Endothelial cell (in vitro differentiated cells): ENCODE data around the gene USP7. TPM values are rescaled to one million over a fixed set of nuclear protein-coding genes. Genes with fewer than 3 reads are reported as not detected.
"Not testable (repeated sequence)": the region's sequence is repeated elsewhere in the genome, so short reads cannot be mapped to it uniquely, and the experiment has no call there.

Experiments
- DNase-seq: peaks from one replicate; pipeline ENCODE4 v3.0.0; 2021; ENCODE audit warnings: low spot score
- H3K27ac Mint-ChIP-seq: one replicate; pipeline ENCODE4 v1.8.0; 2021; ENCODE audit warnings: mixed read lengths, inconsistent platforms; ENCODE audit not compliant: unreplicated experiment
- H3K27me3 Mint-ChIP-seq: one replicate; pipeline ENCODE4 v1.8.0; 2021; ENCODE audit warnings: mild to moderate bottlenecking, moderate library complexity, mixed read lengths, inconsistent platforms; ENCODE audit not compliant: unreplicated experiment
- H3K36me3 Mint-ChIP-seq: one replicate; pipeline ENCODE4 v1.8.0; 2021; ENCODE audit warnings: mild to moderate bottlenecking, low read depth, mixed read lengths, inconsistent platforms; ENCODE audit not compliant: unreplicated experiment
- H3K4me1 Mint-ChIP-seq: one replicate; pipeline ENCODE4 v1.8.0; 2021; ENCODE audit warnings: mild to moderate bottlenecking, mixed read lengths, inconsistent platforms; ENCODE audit not compliant: unreplicated experiment
- H3K4me3 Mint-ChIP-seq: one replicate; pipeline ENCODE4 v1.8.0; 2021; ENCODE audit warnings: mild to moderate bottlenecking, mixed read lengths, inconsistent platforms; ENCODE audit not compliant: unreplicated experiment
- H3K9me3 Mint-ChIP-seq: one replicate; pipeline ENCODE4 v1.8.0; 2021; ENCODE audit warnings: mixed read lengths, inconsistent platforms; ENCODE audit not compliant: unreplicated experiment
- CTCF ChIP-seq: fragments of 200-600 bp; sonication (generic); IDR thresholded peaks from one replicate; pipeline ENCODE4 v1.5.0; 2021; ENCODE audit warnings: antibody characterized with exemption; ENCODE audit not compliant: unreplicated experiment
- total RNA-seq: library from RNA; stranded (reverse); fragmentation: NEBNext Ultra II Directional; extraction: Animal tissue kit (Norgen Biotek cat#: 25700); gene quantifications from one replicate; pipeline ENCODE4 v1.2.1, GENCODE V29; 2021; ENCODE audit not compliant: unreplicated experiment

Gene USP7
- total RNA-seq, 1 donor from 2014 or later: 122 TPM

DNA sequence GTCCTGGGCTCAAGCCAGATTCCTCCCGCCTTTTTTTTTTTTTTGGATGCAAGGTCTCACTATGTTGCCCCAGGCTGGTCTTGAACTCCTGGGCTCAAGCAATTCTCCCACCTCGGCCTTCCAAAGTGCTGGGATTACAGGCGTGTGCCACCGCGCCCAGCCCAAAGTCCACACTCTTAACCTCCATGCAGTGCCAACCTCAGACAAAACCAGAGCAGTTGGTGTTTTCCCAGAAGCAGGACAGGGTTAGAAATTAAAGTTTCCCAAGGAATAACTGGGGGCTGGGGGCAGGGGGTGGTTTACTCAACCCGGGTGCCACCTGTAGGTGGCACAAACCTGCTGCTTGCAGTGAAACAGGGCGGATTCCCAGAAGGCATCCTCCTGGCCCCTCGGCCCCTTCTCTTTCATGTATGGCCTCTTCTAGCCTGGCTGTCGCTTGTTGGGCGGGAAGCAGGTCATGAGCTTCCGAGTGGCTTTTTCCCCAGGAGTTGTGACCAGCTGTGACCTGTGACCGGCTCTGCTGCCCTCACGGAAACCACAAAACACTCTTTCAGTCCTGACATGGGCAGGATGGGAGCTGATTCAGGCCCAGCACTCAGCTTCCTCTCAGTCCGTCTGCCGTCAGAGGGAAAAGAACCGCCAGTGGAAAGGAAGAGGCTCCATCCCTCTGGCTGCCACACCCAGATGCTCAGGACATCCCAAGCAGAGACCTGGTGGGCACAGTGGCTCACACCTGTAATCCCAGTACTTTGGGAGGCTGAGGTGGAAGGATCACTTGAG lies 25.6 kb upstream of the USP7 start:
- Mint-ChIP-seq H3K27ac (no peak overlapping the region), H3K4me1 (no peaks in the 10 kb centered on the region), H3K9me3 (no peaks in the 10 kb centered on the region), H3K4me3 (no peak overlapping the region), H3K27me3 (no peaks in the 10 kb centered on the region), H3K36me3 (no peaks in the 10 kb centered on the region)
- TF ChIP-seq CTCF: no peak
- DNase-seq: no peak

- no peaks in the 10 kb centered on the region for H3K27me3 Mint-ChIP-seq
- no peaks in the 10 kb centered on the region for H3K36me3 Mint-ChIP-seq
- DNase-seq: no peak
- no peak overlapping the region for H3K4me3 Mint-ChIP-seq
- no peak for TF ChIP-seq CTCF
- H3K9me3 Mint-ChIP-seq: no peaks in the 10 kb centered on the region
- no peaks in the 10 kb centered on the region for H3K4me1 Mint-ChIP-seq
- H3K27ac Mint-ChIP-seq: no peak overlapping the region
These were observed 23.1 kb upstream of the USP7 start for GRCh38 chr16:8986818-8987191.

GRCh38 chr16:8986111-8986510 lies 22.4 kb upstream of the USP7 start:
- no peaks in the 10 kb centered on the region for H3K27me3 Mint-ChIP-seq

GRCh38 chr16:8982816-8983215 lies 19.1 kb upstream of the USP7 start:
- Mint-ChIP-seq H3K9me3 (no peaks in the 10 kb centered on the region), H3K4me3 (no peak overlapping the region), H3K27ac (no peak overlapping the region), H3K36me3 (no peaks in the 10 kb centered on the region), H3K4me1 (no peaks in the 10 kb centered on the region), H3K27me3 (no peaks in the 10 kb centered on the region)
- TF ChIP-seq CTCF: no peak
- DNase-seq: no peak

More at GRCh38 chr16:8986111-8986510, 22.4 kb upstream of the USP7 start:
- Mint-ChIP-seq H3K27ac (no peak overlapping the region), H3K4me3 (no peak overlapping the region), H3K9me3 (no peaks in the 10 kb centered on the region), H3K4me1 (no peaks in the 10 kb centered on the region), H3K36me3 (no peaks in the 10 kb centered on the region)
- no peak for TF ChIP-seq CTCF
- no peak for DNase-seq

DNA sequence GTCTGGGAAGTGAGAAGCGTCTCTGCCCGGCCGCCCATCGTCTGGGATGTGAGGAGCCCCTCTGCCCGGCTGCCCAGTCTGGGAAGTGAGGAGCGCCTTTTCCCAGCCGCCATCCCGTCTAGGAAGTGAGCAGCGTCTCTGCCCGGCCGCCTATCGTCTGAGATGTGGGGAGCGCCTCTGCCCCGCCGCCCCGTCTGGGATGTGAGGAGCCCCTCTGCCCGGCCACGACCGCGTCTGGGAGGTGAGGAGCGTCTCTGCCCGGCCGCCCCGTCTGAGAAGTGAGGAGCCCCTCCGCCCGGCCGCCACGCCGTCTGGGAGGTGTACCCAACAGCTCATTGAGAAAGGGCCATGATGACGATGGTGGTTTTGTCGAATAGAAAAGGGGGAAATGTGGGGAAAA lies 18.2 kb upstream of the USP7 start:
- H3K36me3 Mint-ChIP-seq, H3K27ac Mint-ChIP-seq, H3K9me3 Mint-ChIP-seq: not testable (repeated sequence)

GRCh38 chr16:8976189-8976588 lies 12.5 kb upstream of the USP7 start:
- not testable (repeated sequence) for H3K9me3 Mint-ChIP-seq, DNase-seq, H3K36me3 Mint-ChIP-seq, H3K4me3 Mint-ChIP-seq, H3K27ac Mint-ChIP-seq, H3K4me1 Mint-ChIP-seq, H3K27me3 Mint-ChIP-seq

More for the DNA sequence above, 18.2 kb upstream of the USP7 start:
- not testable (repeated sequence) for H3K4me3 Mint-ChIP-seq, H3K27me3 Mint-ChIP-seq, H3K4me1 Mint-ChIP-seq, DNase-seq
